Chondrocyte (in vitro differentiated cells): ENCODE measurements around the gene SLC5A10. TPM values are rescaled to one million over a fixed set of nuclear protein-coding genes. Genes with fewer than 3 reads are reported as not detected.

Experiments used
- DNase-seq: peaks from one replicate; pipeline ENCODE4 v3.0.0; 2021; ENCODE audit warnings: mixed read lengths, low spot score
- H3K27ac Mint-ChIP-seq: one replicate; pipeline ENCODE4 v1.8.0; 2021; ENCODE audit warnings: mild to moderate bottlenecking, moderate library complexity, mixed read lengths; ENCODE audit not compliant: unreplicated experiment
- H3K27me3 Mint-ChIP-seq: 2 replicates; pipeline ENCODE4 v1.8.0; 2021; ENCODE audit warnings: low read depth, mixed read lengths
- H3K36me3 Mint-ChIP-seq: 2 replicates; pipeline ENCODE4 v1.8.0; 2021; ENCODE audit warnings: low read depth, mixed read lengths
- H3K4me1 Mint-ChIP-seq: 2 replicates; pipeline ENCODE4 v1.8.0; 2021; ENCODE audit warnings: low read depth, mild to moderate bottlenecking, mixed read lengths
- H3K4me3 Mint-ChIP-seq: one replicate; pipeline ENCODE4 v1.8.0; 2021; ENCODE audit warnings: mild to moderate bottlenecking, moderate library complexity, mixed read lengths; ENCODE audit not compliant: unreplicated experiment
- H3K9me3 Mint-ChIP-seq: 2 replicates; pipeline ENCODE4 v1.8.0; 2021; ENCODE audit warnings: low read depth, mixed read lengths
- CTCF ChIP-seq: fragments of 200-600 bp; sonication (generic); IDR thresholded peaks from 2 replicates; pipeline ENCODE4 v1.5.0; 2021; ENCODE audit warnings: antibody characterized with exemption, mild to moderate bottlenecking, moderate library complexity
- total RNA-seq: library from RNA; stranded (reverse); gene quantifications from 3 replicates; pipeline ENCODE4 v1.2.1, GENCODE V29; 2021

The SLC5A10 gene
- total RNA-seq, 1 donor from 2014 or later, result not detected

- Mint-ChIP-seq H3K27me3 (no peaks in the 10 kb centered on the region), H3K4me1 (peaks cover 17% of the 10 kb centered on the region), H3K4me3 (no peak overlapping the region), H3K36me3 (peaks cover 31% of the 10 kb centered on the region), H3K9me3 (no peaks in the 10 kb centered on the region), H3K27ac (no peak overlapping the region)
- no peak for DNase-seq
- TF ChIP-seq CTCF, result no peak
Observed at GRCh38 chr17:18916816-18917500, 35.0 kb upstream of the SLC5A10 start.

GRCh38 chr17:18917506-18918032 is 34.4 kb upstream of the SLC5A10 start:
- DNase-seq, result no peak
- peaks cover 26% of the 10 kb centered on the region for H3K36me3 Mint-ChIP-seq
- H3K27me3 Mint-ChIP-seq, result no peaks in the 10 kb centered on the region
- peaks cover 22% of the 10 kb centered on the region for H3K4me1 Mint-ChIP-seq
- no peak for TF ChIP-seq CTCF
- H3K4me3 Mint-ChIP-seq, result no peak overlapping the region
- H3K9me3 Mint-ChIP-seq, result no peaks in the 10 kb centered on the region
- no peak overlapping the region for H3K27ac Mint-ChIP-seq

GRCh38 chr17:18919963-18920362 is 32.0 kb upstream of the SLC5A10 start:
- peaks cover 26% of the 10 kb centered on the region for H3K4me1 Mint-ChIP-seq
- no peaks in the 10 kb centered on the region for H3K27me3 Mint-ChIP-seq
- no peak overlapping the region for H3K4me3 Mint-ChIP-seq
- H3K27ac Mint-ChIP-seq, result no peak overlapping the region
- H3K9me3 Mint-ChIP-seq, result no peaks in the 10 kb centered on the region
- no peak for TF ChIP-seq CTCF
- no peak for DNase-seq
- H3K36me3 Mint-ChIP-seq, result peaks cover 22% of the 10 kb centered on the region

GRCh38 chr17:18920911-18921441 is 31.0 kb upstream of the SLC5A10 start:
- no peak for TF ChIP-seq CTCF
- Mint-ChIP-seq H3K9me3 (no peaks in the 10 kb centered on the region), H3K4me3 (no peak overlapping the region), H3K4me1 (peaks cover 26% of the 10 kb centered on the region), H3K36me3 (peaks cover 17% of the 10 kb centered on the region), H3K27ac (peak overlapping the region; percentile 79), H3K27me3 (no peaks in the 10 kb centered on the region)
- DNase-seq, result no peak

- Mint-ChIP-seq H3K9me3 (no peaks in the 10 kb centered on the region), H3K4me1 (peaks cover 26% of the 10 kb centered on the region), H3K27ac (peak overlapping the region; percentile 79), H3K27me3 (no peaks in the 10 kb centered on the region), H3K36me3 (peaks cover 16% of the 10 kb centered on the region), H3K4me3 (no peak overlapping the region)
- no peak for DNase-seq
- no peak for TF ChIP-seq CTCF
Observed at GRCh38 chr17:18921485-18921884, 30.5 kb upstream of the SLC5A10 start.
